PC-3 (cell line): ENCODE measurements around the gene MED13L. TPM values are rescaled to one million over a fixed set of nuclear protein-coding genes. Genes with fewer than 3 reads are reported as not detected.

Source experiments
- ATAC-seq: fragments of 200-7000 bp; cut with Tn5 transposase; 2 replicates; pipeline ENCODE4 v1.9.1; 2020; ENCODE audit warnings: mild to moderate bottlenecking, moderate library complexity
- BruUV-seq: library from RNA; stranded (reverse); fragments of 400-500 nt; replicated peaks from 2 replicates; lab custom pipeline; 2021; lab: Mats Ljungman, UMichigan
- CTCF ChIA-PET: fragments of 300-600 bp; sonication (Branson Sonifier 250); formaldehyde crosslinking; loops from one replicate; lab custom pipeline; 2022; ENCODE audit warnings: antibody characterized with exemption; lab: Charles Lee
- POLR2A ChIA-PET: fragments of 300-600 bp; sonication (Branson Sonifier 250); formaldehyde crosslinking; loops from one replicate; lab custom pipeline; 2022; ENCODE audit warnings: antibody characterized with exemption; ENCODE audit not compliant: unreplicated experiment; lab: Charles Lee
- DNase-seq: peaks from one replicate; pipeline ENCODE4 v3.0.0-alpha.2; 2015
- H2AFZ ChIP-seq: fragments of 300-600 bp; sonication (generic); 2 replicates; pipeline ENCODE4 v1.6.0; 2016; ENCODE audit warnings: antibody characterized with exemption, low read length
- H3F3A ChIP-seq: fragments of 300-600 bp; sonication (generic); one replicate; pipeline ENCODE4 v1.6.0; 2017; ENCODE audit warnings: antibody characterized with exemption, low read length, control low read depth, mild to moderate bottlenecking; ENCODE audit not compliant: unreplicated experiment
- H3K27ac ChIP-seq: fragments of 300-600 bp; sonication (generic); 2 replicates; pipeline ENCODE4 v1.5.1; 2016; ENCODE audit warnings: mild to moderate bottlenecking, low read length
- H3K27me3 ChIP-seq: fragments of 300-600 bp; sonication (generic); 2 replicates; pipeline ENCODE4 v1.6.1; 2016; ENCODE audit warnings: low read length, mixed read lengths
- H3K36me3 ChIP-seq: fragments of 300-600 bp; sonication (generic); 2 replicates; pipeline ENCODE4 v1.6.1; 2016; ENCODE audit warnings: low read depth, mixed run types, low read length, mixed read lengths
- H3K4me1 ChIP-seq: fragments of 300-600 bp; sonication (generic); 2 replicates; pipeline ENCODE4 v1.5.1; 2016; ENCODE audit warnings: low read length; ENCODE audit not compliant: insufficient read depth
- H3K4me2 ChIP-seq: fragments of 300-600 bp; sonication (generic); 2 replicates; pipeline ENCODE4 v1.6.0; 2016; ENCODE audit warnings: low read length
- H3K4me3 ChIP-seq: fragments of 300-600 bp; sonication (generic); 2 replicates; pipeline ENCODE4 v1.5.1; 2016; ENCODE audit warnings: mild to moderate bottlenecking, low read length, mixed read lengths
- H3K79me2 ChIP-seq: fragments of 300-600 bp; sonication (generic); 2 replicates; pipeline ENCODE4 v1.6.1; 2017; ENCODE audit warnings: low read length, mixed read lengths
- H3K9ac ChIP-seq: fragments of 300-600 bp; sonication (generic); 2 replicates; pipeline ENCODE4 v1.6.0; 2016; ENCODE audit warnings: mild to moderate bottlenecking, low read length
- H3K9me2 ChIP-seq: fragments of 300-600 bp; sonication (generic); replicated peaks from 2 replicates; pipeline ENCODE4 v1.6.1; 2016; ENCODE audit warnings: mixed run types, low read length, mixed read lengths
- H3K9me3 ChIP-seq: fragments of 300-600 bp; sonication (generic); 2 replicates; pipeline ENCODE4 v1.6.1; 2016; ENCODE audit warnings: low read length, mixed read lengths
- H4K20me1 ChIP-seq: fragments of 300-600 bp; sonication (generic); 2 replicates; pipeline ENCODE4 v1.6.1; 2016; ENCODE audit warnings: low read length, mixed read lengths
- CTCF ChIP-seq: fragments of 300-600 bp; sonication (generic); conservative IDR thresholded peaks from 2 replicates; pipeline ENCODE4 v1.5.1; 2017; ENCODE audit warnings: antibody characterized with exemption, low read depth, mild to moderate bottlenecking, low read length
- EZH2 ChIP-seq: fragments of 300-600 bp; sonication (generic); IDR thresholded peaks from one replicate; pipeline ENCODE4 v1.6.1; 2017; ENCODE audit warnings: antibody characterized with exemption, mild to moderate bottlenecking, low read length; ENCODE audit not compliant: unreplicated experiment
- EZH2phosphoT487 ChIP-seq: fragments of 300-600 bp; sonication (generic); IDR thresholded peaks from 2 replicates; pipeline ENCODE4 v1.6.1; 2018; ENCODE audit warnings: mild to moderate bottlenecking, antibody characterized with exemption, low read length, borderline replicate concordance
- intact Hi-C: fragments of 100-400 bp; cut with micrococcal nuclease; formaldehyde crosslinking; loops from 2 replicates; pipeline ENCODE4 v1.9.0; 2023
- total RNA-seq: library from RNA; depleted of rRNA; stranded (reverse); fragments of >200 nt; gene quantifications from 2 replicates; pipeline ENCODE4 v1.2.3, GENCODE V29; 2014

MED13L gene
- total RNA-seq, 1 experiment from 2014 or later = 61.2 TPM

- peaks cover 6% of the 10 kb centered on the region; the same call in 1 of the 2 replicates for H3K36me3 ChIP-seq
- H3F3A ChIP-seq = no peaks in the 10 kb centered on the region
- peaks cover 98% of the 10 kb centered on the region for H3K79me2 ChIP-seq
- no peaks in the 10 kb centered on the region for H3K9me2 ChIP-seq
- ChIA-PET CTCF (no interaction called here), POLR2A (no interaction called here)
- no peak overlapping the region for H3K4me3 ChIP-seq
- H3K4me1 ChIP-seq = peaks cover 12% of the 10 kb centered on the region; the same call in 1 of the 2 replicates
- DNase-seq (no peak), ATAC-seq (no peak)
- BruUV-seq = no TSS peak
- H3K27ac ChIP-seq = no peak overlapping the region
- H3K9me3 ChIP-seq = peaks cover 6% of the 10 kb centered on the region; the same call in 1 of the 2 replicates
- peaks cover 69% of the 10 kb centered on the region for H4K20me1 ChIP-seq
- no peak overlapping the region for H3K9ac ChIP-seq
- intact Hi-C loops = no loop called here
- no peak overlapping the region for H3K4me2 ChIP-seq
- no peak overlapping the region for H2AFZ ChIP-seq
- TF ChIP-seq CTCF (no peak), EZH2phosphoT487 (no peak), EZH2 (no peak)
- no peaks in the 10 kb centered on the region for H3K27me3 ChIP-seq
Observed at GRCh38 chr12:116247377-116247776, 30.1 kb downstream of the MED13L start.

DNA sequence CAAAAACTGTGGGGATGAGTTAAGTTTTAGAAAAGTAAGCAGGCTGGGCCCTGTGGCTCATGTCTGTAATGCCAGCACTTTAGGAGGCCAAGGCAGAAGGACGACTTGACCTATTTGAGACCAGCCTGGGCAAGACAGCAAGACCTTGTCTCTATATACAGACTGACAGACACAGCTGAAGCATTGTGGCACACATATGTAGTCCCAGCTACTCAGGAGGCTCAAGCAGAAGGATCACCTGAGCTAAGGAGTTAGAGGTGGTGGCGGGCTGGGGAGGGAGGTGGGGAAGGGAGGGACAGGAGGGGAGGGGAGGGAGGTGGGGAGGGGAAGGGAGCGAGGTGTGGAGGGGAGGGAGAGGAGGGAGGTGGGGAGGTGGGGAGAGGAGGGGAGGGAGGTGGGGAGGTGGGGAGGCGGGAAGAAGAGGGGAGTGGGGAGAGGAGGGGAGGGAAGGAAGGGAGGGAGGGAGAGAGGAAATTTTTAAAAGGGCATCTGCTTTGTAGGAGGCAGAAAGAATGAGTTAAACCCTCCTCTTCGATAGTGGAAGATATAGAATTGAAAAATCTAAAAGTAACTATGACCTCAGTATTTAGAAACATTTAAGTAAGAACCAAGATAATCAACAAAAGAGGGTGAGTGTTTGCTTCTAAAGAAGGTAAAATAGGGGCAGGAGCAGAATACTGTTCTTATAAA, 30.9 kb downstream of the MED13L start:
- TF ChIP-seq EZH2 (no peak), CTCF (no peak), EZH2phosphoT487 (no peak)
- DNase-seq = no peak
- H3K27me3 ChIP-seq = no peaks in the 10 kb centered on the region
- H3K4me3 ChIP-seq = no peak overlapping the region
- peaks cover 98% of the 10 kb centered on the region for H3K79me2 ChIP-seq
- intact Hi-C loops = no loop called here
- no peak overlapping the region for H3K4me2 ChIP-seq
- ATAC-seq = no peak
- H3K9ac ChIP-seq = no peak overlapping the region
- H2AFZ ChIP-seq = no peak overlapping the region
- no peaks in the 10 kb centered on the region for H3F3A ChIP-seq
- CTCF ChIA-PET = no interaction called here
- H3K4me1 ChIP-seq = peaks cover 14% of the 10 kb centered on the region; the same call in 1 of the 2 replicates
- peaks cover 6% of the 10 kb centered on the region; the same call in 1 of the 2 replicates for H3K36me3 ChIP-seq
- POLR2A ChIA-PET = no interaction called here
- BruUV-seq = no TSS peak
- H4K20me1 ChIP-seq = peaks cover 69% of the 10 kb centered on the region
- no peak overlapping the region for H3K27ac ChIP-seq
- H3K9me2 ChIP-seq = no peaks in the 10 kb centered on the region
- H3K9me3 ChIP-seq = peaks cover 6% of the 10 kb centered on the region; the same call in 1 of the 2 replicates

DNA sequence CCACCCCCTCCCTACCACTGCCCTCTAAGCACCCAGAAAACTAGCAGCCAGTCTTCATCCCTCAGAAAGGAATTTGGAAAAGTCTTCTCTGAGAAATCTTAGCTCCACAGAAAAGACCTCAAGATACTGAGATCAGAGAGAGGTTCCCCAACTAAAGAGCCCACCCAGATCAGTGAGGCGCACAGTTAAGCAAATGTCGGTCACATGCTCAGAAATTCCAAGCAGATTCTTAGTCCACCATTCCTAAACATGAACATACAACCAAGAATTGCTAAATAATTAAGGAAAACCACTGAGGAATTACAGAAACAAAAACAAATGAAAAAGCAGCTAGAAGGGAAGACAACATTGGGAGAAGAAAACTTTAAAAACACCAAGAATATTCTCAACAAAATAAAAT, 32.3 kb downstream of the MED13L start:
- intact Hi-C loops = no loop called here
- H3K4me1 ChIP-seq = peaks cover 18% of the 10 kb centered on the region; the same call in 1 of the 2 replicates

More for the DNA sequence above, 32.3 kb downstream of the MED13L start:
- no peaks in the 10 kb centered on the region for H3F3A ChIP-seq
- no peak for ATAC-seq
- no TSS peak for BruUV-seq
- ChIA-PET CTCF (interaction anchor here (0.6 to 0.9 kb wide), 3 partner anchors 9 to 299 kb away, joined by 3 to 13 read pairs (median 3); no protein-coding TSS in a partner anchor), POLR2A (no interaction called here)
- H3K27ac ChIP-seq = no peak overlapping the region
- H3K79me2 ChIP-seq = peaks cover 98% of the 10 kb centered on the region
- no peaks in the 10 kb centered on the region for H3K9me2 ChIP-seq
- no peak for DNase-seq
- no peak overlapping the region for H2AFZ ChIP-seq
- H3K4me3 ChIP-seq = no peak overlapping the region
- peaks cover 6% of the 10 kb centered on the region; the same call in 1 of the 2 replicates for H3K9me3 ChIP-seq
- H4K20me1 ChIP-seq = peaks cover 75% of the 10 kb centered on the region
- no peaks in the 10 kb centered on the region for H3K27me3 ChIP-seq
- H3K36me3 ChIP-seq = peaks cover 6% of the 10 kb centered on the region; the same call in 1 of the 2 replicates
- no peak overlapping the region for H3K9ac ChIP-seq
- TF ChIP-seq EZH2 (no peak), CTCF (no peak)
- H3K4me2 ChIP-seq = no peak overlapping the region
